K562 (cell line): ENCODE data around the gene PPHLN1. TPM values are rescaled to one million over a fixed set of nuclear protein-coding genes. Genes with fewer than 3 reads are reported as not detected.

Experiments used
- microRNA-seq: library from miRNA; unstranded; fragments of <30 nt; microRNA quantifications from one replicate; pipeline ENCODE4, GENCODE V29; 2018; ENCODE audit warnings: borderline microRNAs expressed
- polyA plus RNA-seq, 8 experiments: library from polyadenylated mRNA; depleted of rRNA in 4 of 8; stranded (reverse) in 5 of 8; unstranded in 3 of 8; fragments of >200 nt; fragmentation: Nextera tagmentation in 2 of 8; fragmentation: Illumina TruSeq in 1 of 8; extraction: Ambion mirVana in 2 of 8; extraction: Trizol in 1 of 8; gene quantifications; 2 replicates each; pipeline versions ENCODE4 v1.2.1 to v1.2.3, GENCODE V29; 2011 to 2014; ENCODE audit warnings: inconsistent platforms in 1 of 8, missing spikeins in 1 of 8
- small RNA-seq: library from RNA; depleted of rRNA; stranded (forward); fragments of <200 nt; gene quantifications from one replicate; pipeline ENCODE3, GENCODE V24; 2014
- total RNA-seq, 7 experiments: library from RNA; depleted of rRNA in 6 of 7; stranded (reverse); fragments of >200 nt in 6 of 7; fragmentation: Illumina TruSeq in 2 of 7; extraction: Trizol in 2 of 7; gene quantifications; 2 replicates each; pipeline versions ENCODE4 v1.2.1 to v1.2.3, GENCODE V29; 2011 to 2021; ENCODE audit warnings: low replicate concordance in 1 of 7

The PPHLN1 gene
- total and polyA plus RNA-seq, 9 of the 15 experiments (the other 6 are each of a cell fraction or from before 2014, with no cell fraction given) = 66.3 to 112 (median 93.6) TPM

Small RNAs within 50 kb of the gene (microRNA-seq; reads per million reads assigned to microRNA genes)
- gene MIR7851 = 2.6 reads per million, percentile 32 among the genes with 10 or more reads in this experiment

Small RNAs within 50 kb of the gene (small RNA-seq; reads per million reads assigned to genes)
- gene MIR7851 = 0.22 reads per million
- not detected for gene RF00019
- not detected for gene RF00090
- not detected for gene RNU6-249P

Other genes starting within 250 kb of the PPHLN1 start
- gene GXYLT1, start 181.3 kb upstream of the PPHLN1 start, total RNA-seq (2014; rRNA removed) = 4.7 and 5.5 TPM in 2 replicates
- gene GXYLT1, start 181.3 kb upstream of the PPHLN1 start, total RNA-seq (2014; rRNA removed; fragmentation: Illumina TruSeq; extraction: Trizol) = 4.8 and 5.4 TPM in 2 replicates
- gene GXYLT1, start 181.3 kb upstream of the PPHLN1 start, total RNA-seq (2015; rRNA removed; fragmentation: Illumina TruSeq; extraction: Trizol) = 4.6 TPM in 2 replicates
- gene GXYLT1, start 181.3 kb upstream of the PPHLN1 start, total RNA-seq (2021) = 4.7 and 6.8 TPM in 2 replicates
- gene GXYLT1, start 181.3 kb upstream of the PPHLN1 start, polyA plus RNA-seq (2011; rRNA removed) = 5.4 and 9.3 TPM in 2 replicates
- gene GXYLT1, start 181.3 kb upstream of the PPHLN1 start, polyA plus RNA-seq (2014; fragmentation: Illumina TruSeq; extraction: Trizol) = 6.3 and 7.0 TPM in 2 replicates
- 1 to 10 TPM; 1.4 to 1.7 TPM for gene GXYLT1, start 181.3 kb upstream of the PPHLN1 start, polyA plus RNA-seq (2014; fragmentation: Nextera tagmentation; extraction: Ambion mirVana)
- gene GXYLT1, start 181.3 kb upstream of the PPHLN1 start, polyA plus RNA-seq (2014; rRNA removed) = 4.5 and 5.5 TPM in 2 replicates
- gene YAF2, start 87.9 kb upstream of the PPHLN1 start, total RNA-seq (2014; rRNA removed) = 10.6 and 12.4 TPM in 2 replicates
- gene YAF2, start 87.9 kb upstream of the PPHLN1 start, total RNA-seq (2014; rRNA removed; fragmentation: Illumina TruSeq; extraction: Trizol) = 22.0 and 22.3 TPM in 2 replicates
- gene YAF2, start 87.9 kb upstream of the PPHLN1 start, total RNA-seq (2015; rRNA removed; fragmentation: Illumina TruSeq; extraction: Trizol) = 15.9 and 20.3 TPM in 2 replicates
- gene YAF2, start 87.9 kb upstream of the PPHLN1 start, total RNA-seq (2021) = 25.4 and 26.4 TPM in 2 replicates
- 17.4 and 26.1 TPM in 2 replicates for gene YAF2, start 87.9 kb upstream of the PPHLN1 start, polyA plus RNA-seq (2011; rRNA removed)
- 19.1 and 22.9 TPM in 2 replicates for gene YAF2, start 87.9 kb upstream of the PPHLN1 start, polyA plus RNA-seq (2014; fragmentation: Illumina TruSeq; extraction: Trizol)
- 10 to 100 TPM; 14.9 to 19.6 TPM for gene YAF2, start 87.9 kb upstream of the PPHLN1 start, polyA plus RNA-seq (2014; fragmentation: Nextera tagmentation; extraction: Ambion mirVana)
- 18.1 and 21.3 TPM in 2 replicates for gene YAF2, start 87.9 kb upstream of the PPHLN1 start, polyA plus RNA-seq (2014; rRNA removed)
- 36.0 and 46.5 TPM in 2 replicates for gene ZCRB1, start 73 bp upstream of the PPHLN1 start, total RNA-seq (2014; rRNA removed)
- gene ZCRB1, start 73 bp upstream of the PPHLN1 start, total RNA-seq (2014; rRNA removed; fragmentation: Illumina TruSeq; extraction: Trizol) = 51.0 and 64.9 TPM in 2 replicates
- gene ZCRB1, start 73 bp upstream of the PPHLN1 start, total RNA-seq (2015; rRNA removed; fragmentation: Illumina TruSeq; extraction: Trizol) = 57.6 and 66.2 TPM in 2 replicates
- 46.6 and 48.9 TPM in 2 replicates for gene ZCRB1, start 73 bp upstream of the PPHLN1 start, total RNA-seq (2021)
- 33.4 and 36.0 TPM in 2 replicates for gene ZCRB1, start 73 bp upstream of the PPHLN1 start, polyA plus RNA-seq (2011; rRNA removed)
- gene ZCRB1, start 73 bp upstream of the PPHLN1 start, polyA plus RNA-seq (2014; fragmentation: Illumina TruSeq; extraction: Trizol) = 76.9 and 102 TPM in 2 replicates
- gene ZCRB1, start 73 bp upstream of the PPHLN1 start, polyA plus RNA-seq (2014; fragmentation: Nextera tagmentation; extraction: Ambion mirVana) = 10 to 100 TPM; 60.1 to 65.9 TPM
- gene ZCRB1, start 73 bp upstream of the PPHLN1 start, polyA plus RNA-seq (2014; rRNA removed) = 42.4 and 48.5 TPM in 2 replicates